ENCODE results near the gene HCN2.
"Not testable (repeated sequence)": the region's sequence is repeated elsewhere in the genome, so short reads cannot be mapped to it uniquely, and the experiment has no call there.

Gene HCN2

GRCh38 chr19:607301-608154, 17.8 kb downstream of the HCN2 start:
- DNase-seq: no peak

GRCh38 chr19:608155-609003, 18.7 kb downstream of the HCN2 start:
- DNase-seq: no peak

GRCh38 chr19:609004-609346, 19.3 kb downstream of the HCN2 start:
- no peak for DNase-seq

GRCh38 chr19:610071-610800, 20.6 kb downstream of the HCN2 start:
- DNase-seq: no peak

- DNase-seq: no peak
Measured at GRCh38 chr19:610801-611480, 21.3 kb downstream of the HCN2 start.

GRCh38 chr19:611481-611868, 21.8 kb downstream of the HCN2 start:
- no peak for DNase-seq

GRCh38 chr19:612941-613340, 23.3 kb downstream of the HCN2 start:
- DNase-seq: no peak

GRCh38 chr19:613732-614567, 24.3 kb downstream of the HCN2 start:
- no peak for DNase-seq

- no peak for DNase-seq
Measured at GRCh38 chr19:615619-616018, 25.9 kb downstream of the HCN2 start.

GRCh38 chr19:616062-616700, 26.5 kb downstream of the HCN2 start:
- DNase-seq: no peak

- DNase-seq: no peak
Measured at GRCh38 chr19:616747-617526, 27.3 kb downstream of the HCN2 start.

GRCh38 chr19:617551-618246, 28.0 kb downstream of the HCN2 start:
- no peak for DNase-seq

GRCh38 chr19:618247-618619, 28.6 kb downstream of the HCN2 start:
- DNase-seq: no peak

- no peak for DNase-seq
Measured at GRCh38 chr19:618674-619285, 29.1 kb downstream of the HCN2 start.

GRCh38 chr19:619286-620002, 29.8 kb downstream of the HCN2 start:
- DNase-seq: no peak

- no peak for DNase-seq
Measured at GRCh38 chr19:620166-620862, 30.6 kb downstream of the HCN2 start.

GRCh38 chr19:621191-621590, 31.5 kb downstream of the HCN2 start:
- not testable (repeated sequence) for DNase-seq

- no peak for DNase-seq
Measured at GRCh38 chr19:621819-622218, 32.1 kb downstream of the HCN2 start.

Data from NCI-H446 treated with DMSO at 0.1 percent for 48 hours (cell line).